GM12891 (cell line): ENCODE results near the gene NIN.

Experiments used
- POLR2A ChIP-seq: IDR thresholded peaks from 2 replicates; pipeline ENCODE4 v1.6.1; 2011; ENCODE audit warnings: low read depth, low read length, control low read depth
- POLR2AphosphoS5 ChIP-seq: IDR thresholded peaks from 2 replicates; pipeline ENCODE4 v1.6.1; 2011; ENCODE audit warnings: low read depth, low read length, control low read depth
- TAF1 ChIP-seq: IDR thresholded peaks from 2 replicates; pipeline ENCODE4 v1.6.1; 2011; ENCODE audit warnings: low read depth, low read length, control low read depth

DNA sequence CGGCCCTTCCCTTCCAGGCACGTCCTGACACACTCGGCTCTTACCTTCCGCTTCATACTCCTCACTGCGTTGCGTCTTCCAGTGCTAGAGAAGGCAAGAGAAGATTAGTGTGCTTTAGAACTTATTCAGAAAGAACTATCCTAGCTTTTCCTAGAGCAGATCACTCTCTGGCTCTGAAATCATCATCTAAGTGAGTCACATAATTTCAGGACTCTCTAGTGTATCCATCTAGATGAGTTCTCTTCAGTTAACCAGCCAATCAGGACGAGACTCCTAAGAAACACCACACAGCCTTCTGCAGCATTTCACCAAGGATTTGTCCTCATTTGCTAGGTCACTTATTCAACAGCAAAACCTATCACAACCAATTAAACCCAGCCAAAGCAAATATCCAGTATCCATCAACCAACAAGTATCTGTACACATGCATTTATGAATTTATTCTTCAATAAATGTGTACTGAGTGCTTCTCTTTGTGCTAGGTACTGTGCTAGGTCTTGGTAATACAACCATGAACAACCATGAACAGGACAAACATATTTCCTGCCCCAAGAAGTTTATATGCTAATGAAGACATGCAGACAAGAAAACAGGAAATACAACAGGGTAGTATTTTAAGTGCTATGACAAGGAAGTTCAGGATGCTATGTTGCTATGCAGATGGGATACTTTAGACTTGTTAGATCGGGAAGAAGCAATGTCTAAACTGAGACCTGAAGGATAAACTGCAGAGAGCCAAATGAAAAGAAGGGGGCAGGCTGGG, 52.1 kb downstream of the NIN start:
- TF ChIP-seq POLR2AphosphoS5, result no peak
- TF ChIP-seq POLR2A, result no peak
- TF ChIP-seq TAF1, result no peak
